Activated naive CD4-positive, alpha-beta T cell treated with Interleukin-2 at 50 U/mL for 16 hours (primary cell): ENCODE results near the gene TSEN54.

ENCODE experiments used
- DNase-seq: peaks from one replicate; pipeline ENCODE4 v3.0.0-alpha.2; 2020

The TSEN54 gene

DNA sequence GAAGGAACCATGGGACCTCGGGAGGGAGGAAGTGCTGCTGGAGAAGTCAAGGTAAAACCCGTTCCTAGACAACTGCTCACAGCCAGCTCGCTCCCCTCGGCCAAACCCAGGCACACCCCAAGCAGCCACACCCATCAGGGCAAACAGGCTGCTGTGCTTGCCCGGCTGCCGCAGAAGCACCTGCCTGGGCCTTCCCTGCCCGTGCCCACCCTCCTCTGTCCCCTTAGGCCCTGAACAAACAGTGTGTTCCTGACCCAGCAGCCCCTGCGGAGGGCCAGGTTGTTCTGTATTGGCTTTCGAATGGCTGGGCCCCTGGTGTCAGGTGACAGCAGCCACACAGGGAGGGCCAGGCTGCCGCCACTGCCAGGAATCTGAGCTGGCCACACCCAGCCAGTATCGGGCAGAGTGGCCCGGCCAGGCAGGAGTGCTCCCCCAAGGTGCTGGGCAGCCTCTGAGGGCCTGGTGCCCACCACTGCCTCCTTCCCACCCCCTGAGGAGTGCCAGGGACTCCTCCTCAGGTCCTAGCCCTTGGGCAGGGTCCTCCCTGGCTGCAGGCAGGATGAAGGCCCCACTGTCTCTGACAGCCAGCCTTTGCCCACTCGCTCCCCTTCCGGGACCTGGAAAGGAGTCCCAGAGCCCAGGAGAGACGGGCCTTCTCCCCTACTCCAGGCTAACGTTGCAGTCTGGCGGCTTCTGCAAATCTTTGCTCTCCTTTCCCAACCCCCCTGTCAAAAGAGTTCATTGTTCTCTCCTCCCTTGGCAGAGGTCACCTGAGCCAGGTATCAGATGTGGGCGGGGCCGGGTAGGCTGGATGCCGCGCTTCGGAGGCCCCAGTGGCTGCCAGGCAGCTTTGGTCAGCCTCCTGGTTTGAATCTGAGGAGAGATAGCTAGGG is 33.2 kb downstream of the TSEN54 start:
- no peak for DNase-seq

DNA sequence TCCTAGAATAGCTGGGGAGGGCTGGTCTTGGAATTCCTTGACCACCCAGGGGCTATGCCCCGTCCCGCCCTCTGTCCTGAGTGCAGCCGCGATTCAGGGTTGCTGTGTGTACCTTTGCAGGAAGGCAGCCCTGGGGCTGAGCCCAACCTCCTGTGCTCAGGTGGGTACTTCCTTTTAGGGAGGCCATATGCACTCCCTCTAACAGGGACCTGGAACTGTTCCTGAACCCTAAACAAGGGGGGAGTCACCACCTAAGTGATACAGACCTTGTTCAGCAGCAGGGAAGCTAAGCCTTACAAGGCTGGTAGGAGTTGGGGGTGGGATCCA is 33.8 kb downstream of the TSEN54 start:
- DNase-seq = no peak

DNA sequence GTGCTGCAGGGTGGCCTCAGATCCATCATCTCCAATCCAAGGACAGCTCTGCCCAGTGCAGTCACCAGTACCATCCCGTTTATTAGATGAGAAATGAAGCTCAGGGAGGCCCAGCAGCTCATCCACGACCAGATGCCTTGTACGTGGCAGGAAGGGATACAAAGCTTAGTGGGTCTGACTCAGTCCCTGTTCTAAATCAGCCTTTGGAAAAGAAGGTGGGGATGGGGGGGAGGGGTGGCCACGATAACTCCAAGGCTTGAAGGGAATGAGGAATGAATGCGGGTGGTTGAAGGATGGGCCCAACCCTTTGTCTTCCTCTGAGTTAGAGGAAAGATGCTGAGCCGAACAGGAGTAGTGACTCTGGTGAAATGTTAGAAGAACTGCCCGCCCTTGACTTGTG is 34.9 kb downstream of the TSEN54 start:
- DNase-seq = no peak

DNA sequence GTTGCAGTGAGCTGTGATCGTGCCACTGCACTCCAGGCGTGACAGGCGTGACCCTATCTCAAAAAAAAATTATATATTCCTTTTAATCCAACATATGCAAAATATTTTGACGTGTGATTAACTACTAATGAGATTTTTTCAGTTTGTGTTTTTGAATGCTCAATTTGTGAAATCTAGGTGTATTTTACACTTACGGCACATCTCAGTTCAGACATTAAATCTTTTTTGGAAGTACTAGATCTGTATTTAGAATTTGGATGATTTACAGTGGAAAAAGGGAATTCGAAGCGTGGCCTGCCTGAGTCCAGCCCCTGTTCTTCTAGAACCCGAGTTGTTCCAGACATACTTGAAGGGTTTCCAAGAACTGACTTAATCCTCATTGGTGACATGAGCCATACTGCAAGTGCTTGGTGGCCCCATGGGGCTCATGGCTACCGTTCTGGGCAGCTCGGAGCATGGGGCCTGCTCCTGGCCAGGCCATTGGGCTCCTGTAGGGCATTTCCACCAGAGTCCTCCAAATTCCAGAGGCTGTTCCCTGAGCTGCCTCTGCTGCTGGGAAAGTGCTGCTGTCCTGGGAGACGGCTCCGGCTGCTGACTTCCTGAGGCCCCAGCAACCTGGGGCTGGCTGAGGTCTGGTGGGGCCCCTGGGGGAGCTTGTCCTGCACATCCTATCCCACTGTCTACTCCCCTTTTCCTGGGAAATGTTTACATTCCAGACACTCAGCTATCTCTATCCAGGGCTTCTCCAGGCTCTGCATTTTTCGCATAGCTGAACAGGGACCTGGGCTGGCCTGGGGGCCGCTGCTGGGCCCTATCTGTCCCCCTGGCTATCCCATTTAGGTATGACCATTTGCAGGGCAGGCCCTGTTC is 36.3 kb downstream of the TSEN54 start:
- no peak for DNase-seq

DNA sequence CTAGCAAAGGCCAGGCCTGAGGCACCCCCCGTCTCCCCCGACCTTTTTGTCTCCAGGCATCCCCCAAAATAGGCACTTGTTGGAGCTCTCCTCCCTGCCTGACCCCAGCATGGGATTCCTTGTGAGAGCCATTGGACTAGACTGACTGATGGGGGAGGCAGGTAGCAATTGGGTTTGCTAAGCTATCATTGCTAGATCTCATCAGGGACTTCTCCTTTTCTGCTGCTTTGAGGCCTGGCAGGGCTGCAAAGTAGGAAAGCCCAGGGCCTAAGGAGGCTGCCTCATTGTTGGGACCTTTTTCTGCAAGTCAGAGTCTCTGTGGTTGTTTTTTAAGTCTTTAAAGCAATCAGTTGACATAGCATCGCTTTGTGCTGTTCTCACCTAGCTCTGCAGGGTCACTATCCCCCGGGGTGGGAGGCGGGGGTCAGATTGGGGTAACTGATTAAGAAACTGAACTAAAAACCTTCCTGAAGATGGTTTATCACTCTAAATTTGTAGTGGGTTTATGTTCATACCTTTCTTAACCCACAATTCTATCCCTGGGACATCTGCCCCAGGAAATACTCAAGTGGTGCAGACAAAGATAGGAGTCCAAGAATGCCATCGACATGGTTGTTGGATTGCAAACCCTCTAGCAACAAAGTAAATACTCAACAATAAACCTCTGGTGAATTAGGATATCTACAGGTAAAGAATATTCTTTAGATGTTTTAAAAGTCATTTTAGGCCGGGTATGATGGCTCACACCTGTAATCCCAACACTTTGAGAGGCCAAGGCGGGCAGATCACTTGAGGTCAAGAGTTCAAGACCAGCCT is 37.2 kb downstream of the TSEN54 start:
- DNase-seq = no peak

DNA sequence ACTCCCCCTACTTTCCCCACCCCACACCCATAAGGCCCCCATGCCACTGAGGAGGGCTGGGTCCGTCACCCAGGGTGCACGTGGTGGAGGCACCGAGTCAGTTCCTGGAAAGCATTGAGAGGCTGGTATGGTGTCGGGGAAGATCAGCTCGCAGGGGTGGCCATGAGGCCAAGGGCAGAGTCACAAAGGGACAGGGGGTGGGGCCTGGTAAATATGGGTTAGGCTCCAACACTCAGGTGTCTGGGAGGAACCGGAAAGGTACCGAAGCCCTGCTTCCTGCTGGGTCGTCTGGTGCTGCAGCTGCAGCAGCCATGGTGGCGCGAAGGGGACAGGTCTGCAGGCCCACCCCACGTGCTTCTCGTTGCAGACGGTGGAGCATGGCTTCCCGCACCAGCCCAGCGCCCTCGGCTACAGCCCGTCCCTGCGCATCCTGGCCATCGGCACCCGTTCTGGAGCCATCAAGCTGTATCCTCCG is 39.4 kb downstream of the TSEN54 start:
- DNase-seq = no peak

DNA sequence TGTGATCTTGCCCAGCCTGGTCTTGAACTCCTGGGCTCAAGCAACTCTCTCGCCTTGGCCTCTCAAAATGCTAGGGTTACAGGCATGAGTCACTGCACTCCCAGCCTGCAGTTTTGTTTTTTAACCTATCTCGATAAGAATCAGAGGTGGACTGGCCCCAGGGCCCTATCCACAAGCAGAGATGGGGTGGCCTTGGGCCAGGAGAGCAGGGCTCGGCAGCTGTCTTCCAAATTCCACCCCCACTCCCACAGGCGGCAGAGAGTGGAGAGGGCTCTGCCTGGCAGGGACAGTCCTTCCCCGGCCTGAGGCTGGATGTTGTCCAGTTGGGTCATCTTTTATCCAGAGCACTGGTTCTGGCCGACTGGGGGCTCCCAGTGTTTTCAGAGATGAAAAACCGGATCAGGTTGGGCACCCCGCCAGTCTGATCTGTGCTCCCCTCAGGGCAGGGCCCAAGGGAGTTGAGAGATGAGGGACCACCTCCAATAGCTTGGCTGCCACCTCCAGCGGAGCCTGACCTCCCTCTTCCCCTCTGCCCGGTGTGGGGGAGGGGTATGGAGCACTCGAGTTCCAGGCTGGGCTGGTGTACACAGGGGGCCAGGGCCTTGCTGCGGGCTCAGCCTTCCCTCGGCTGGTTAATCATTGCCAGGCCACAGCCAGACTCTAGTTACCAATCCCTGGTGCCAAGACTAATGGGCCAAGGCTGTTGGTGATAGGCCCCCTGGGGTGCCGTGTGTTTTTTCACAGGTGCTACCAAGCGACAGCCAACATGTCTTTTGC is 40.9 kb downstream of the TSEN54 start:
- no peak for DNase-seq

DNA sequence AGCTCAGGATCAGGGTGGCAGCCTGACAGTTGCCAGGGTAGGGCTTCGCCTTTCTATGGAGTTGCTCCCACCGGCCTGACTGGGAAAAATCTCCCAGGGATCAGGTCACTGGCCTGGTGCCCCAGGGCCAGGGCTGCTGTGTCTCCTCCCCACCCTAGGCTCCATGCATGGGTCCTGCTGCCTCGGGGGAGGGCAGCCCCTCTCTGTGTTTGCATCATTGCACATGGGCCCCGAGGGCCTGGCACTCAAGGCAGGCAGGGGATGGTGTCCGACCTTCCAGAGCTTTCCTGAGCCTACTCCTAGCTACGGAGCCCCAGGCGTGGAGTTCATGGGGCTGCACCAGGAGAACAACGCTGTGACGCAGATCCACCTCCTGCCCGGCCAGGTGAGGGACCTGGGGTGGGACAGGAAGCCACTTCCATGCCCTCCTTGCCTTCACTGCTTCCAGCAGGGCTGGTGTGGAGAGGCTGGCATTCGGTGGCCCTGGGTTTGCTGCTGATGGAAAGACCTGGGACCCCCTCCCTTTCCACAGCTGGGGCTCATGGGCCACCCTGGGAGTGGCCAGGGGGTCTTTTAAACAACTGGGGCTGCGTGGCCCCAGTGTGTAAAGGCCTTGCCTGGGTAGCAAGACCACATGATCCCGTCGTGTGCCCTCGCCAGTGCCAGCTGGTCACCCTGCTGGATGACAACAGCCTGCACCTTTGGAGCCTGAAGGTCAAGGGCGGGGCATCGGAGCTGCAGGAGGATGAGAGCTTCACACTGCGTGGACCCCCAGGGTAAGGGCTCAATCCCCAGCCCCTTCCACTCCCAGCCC is 41.7 kb downstream of the TSEN54 start:
- no peak for DNase-seq

DNA sequence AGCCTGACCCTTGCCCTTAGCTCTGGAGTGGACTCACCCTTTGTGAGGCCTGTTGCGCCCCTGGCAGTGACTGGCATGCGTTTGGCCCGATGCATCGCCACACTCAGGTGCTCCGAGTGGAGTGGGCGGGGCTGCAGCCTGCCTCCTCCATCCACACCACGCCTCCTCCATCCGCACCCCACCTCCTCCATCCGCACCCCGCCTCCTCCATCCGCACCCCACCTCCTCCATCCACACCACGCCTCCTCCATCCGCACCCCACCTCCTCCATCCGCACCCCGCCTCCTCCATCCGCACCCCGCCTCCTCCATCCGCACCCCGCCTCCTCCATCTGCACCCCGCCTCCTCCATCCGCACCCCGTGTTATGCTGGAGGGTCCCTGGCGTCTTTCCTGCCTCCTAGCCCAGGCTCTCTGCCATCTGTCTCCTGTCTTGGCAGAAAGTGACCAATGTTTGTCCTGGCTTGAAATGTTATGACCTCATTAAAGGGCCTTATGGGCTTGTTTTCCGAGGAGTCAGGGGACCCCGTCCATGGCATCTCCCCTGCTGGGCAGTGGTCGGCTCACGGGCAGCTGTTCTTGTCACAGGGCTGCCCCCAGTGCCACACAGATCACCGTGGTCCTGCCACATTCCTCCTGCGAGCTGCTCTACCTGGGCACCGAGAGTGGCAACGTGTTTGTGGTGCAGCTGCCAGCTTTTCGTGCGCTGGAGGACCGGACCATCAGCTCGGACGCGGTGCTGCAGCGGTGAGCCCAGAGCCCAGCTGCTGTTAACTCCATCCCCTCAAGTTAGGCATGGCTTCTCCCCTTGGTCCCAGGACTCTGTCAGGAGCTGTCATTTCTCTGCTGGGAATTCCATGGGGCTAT is 42.6 kb downstream of the TSEN54 start:
- DNase-seq = no peak

DNA sequence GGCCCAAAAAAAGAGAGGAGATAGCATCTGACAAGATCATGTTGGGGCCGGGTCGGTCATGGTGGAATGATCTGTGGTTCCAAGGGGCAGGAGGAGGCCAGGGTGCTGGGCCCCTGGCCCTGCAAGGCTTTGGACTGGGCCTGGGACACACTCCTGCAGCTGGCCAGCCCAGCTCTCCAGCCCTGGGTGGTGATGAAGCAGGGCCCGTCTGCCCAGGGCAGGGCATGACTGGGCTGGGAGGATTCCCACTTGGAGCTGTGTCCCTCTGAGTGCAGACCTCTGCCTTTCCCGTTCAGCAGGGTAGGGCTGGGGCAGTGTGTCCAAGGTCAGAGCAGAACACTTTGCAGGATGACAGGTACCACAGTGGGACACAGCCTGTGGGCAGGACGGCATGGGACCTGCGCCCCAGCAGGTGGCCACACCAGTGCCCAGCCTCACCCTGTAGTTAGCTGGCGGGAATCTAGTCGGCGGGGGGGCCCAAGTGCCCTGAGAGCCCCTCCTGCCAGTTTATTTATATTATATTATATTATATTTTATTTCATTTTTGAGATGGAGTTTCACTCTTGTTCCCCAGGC is 43.7 kb downstream of the TSEN54 start:
- DNase-seq = no peak

DNA sequence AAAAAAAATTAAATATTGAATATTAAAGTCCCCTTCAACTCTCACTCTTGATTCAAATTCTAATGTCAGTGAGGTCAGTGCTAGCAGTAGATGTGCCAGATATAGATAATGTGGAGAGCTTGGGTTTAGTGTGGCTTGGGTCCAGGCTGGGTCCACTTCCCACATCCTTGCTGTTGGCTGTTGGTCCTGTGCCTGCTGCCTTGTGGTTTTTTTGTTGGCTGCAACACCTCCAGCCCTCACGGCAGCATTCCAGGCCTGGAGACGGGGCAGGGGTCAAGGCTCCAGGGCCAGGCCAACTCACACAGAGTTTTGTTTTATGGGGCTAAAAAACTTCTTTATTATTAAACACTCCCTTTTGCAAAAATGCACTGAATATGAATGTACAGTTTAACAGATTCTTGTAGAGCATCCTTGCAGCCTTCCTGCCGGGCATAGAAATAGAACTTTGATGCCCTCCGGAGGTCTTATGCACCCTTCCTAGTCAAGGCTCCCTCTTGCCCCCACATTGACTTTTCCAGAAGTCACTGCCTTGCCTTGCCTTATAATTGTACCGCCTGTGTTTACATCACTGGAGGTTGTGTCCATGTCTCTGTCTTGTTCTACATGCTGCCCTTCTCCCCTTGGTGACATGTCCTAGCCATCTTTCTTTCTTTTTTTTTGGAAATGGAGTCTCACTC is 45.7 kb downstream of the TSEN54 start:
- DNase-seq = no peak

DNA sequence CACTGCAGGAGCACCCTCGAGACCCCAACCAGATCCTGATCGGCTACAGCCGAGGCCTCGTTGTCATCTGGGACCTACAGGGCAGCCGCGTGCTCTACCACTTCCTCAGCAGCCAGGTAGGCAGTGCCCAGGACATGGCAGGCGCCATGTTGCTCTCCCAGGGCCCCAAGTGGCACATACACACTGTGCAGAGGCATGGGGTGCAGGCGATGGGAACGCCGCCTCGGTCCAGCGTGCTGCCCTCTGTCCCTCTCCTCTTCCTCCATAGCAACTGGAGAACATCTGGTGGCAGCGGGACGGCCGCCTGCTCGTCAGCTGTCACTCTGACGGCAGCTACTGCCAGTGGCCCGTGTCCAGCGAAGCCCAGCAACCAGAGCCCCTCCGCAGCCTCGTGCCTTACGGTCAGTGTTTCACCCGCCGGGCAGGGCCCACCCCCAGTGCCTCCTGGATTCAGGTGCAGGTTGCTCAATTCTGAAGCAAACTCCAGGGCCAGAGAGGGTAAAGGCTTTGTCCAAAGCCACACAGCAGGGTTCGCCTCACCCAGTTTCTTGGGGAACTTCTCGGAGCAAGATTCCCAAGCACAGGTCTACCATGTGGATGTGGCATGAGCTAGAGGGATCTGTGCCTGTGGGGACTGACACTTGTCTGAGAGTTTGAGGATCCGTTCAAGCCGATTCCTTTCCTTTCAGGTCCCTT is 46.9 kb downstream of the TSEN54 start:
- DNase-seq = no peak

DNA sequence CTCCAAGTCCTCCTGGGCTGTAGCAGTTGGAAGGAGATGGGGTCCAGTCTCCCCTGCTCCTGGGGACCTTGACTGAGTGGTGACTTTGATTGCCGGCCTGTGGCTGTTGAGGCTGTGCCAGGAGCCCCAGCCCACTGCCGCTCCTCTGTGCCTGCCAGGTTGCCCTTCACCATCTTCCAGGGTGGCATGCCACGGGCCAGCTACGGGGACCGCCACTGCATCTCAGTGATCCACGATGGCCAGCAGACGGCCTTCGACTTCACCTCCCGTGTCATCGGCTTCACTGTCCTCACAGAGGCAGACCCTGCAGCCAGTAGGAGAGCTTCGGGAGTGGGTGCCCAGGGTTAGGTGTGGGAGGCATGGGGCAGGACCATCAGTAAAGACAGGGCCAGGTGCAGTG is 47.9 kb downstream of the TSEN54 start:
- no peak for DNase-seq

DNA sequence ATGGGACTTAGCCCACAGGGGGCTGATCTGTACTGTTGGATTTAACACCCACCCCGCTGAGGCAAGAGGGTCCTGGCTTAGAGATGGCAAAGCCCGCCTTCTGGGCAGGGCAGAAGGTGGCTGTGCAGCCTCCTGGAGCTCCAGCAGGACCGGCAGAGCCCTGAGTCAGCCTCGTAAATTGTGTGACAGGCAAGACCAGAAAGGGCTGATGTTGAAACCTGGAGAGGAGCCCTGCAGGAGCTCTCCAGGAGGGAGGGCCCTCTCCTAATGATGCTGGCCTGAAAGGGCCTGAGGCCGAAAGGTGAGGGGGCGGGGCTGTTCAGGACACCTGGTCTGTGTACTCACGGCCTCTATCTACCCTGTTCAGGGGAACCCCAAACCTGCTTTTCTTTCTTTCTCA is 48.7 kb downstream of the TSEN54 start:
- no peak for DNase-seq

DNA sequence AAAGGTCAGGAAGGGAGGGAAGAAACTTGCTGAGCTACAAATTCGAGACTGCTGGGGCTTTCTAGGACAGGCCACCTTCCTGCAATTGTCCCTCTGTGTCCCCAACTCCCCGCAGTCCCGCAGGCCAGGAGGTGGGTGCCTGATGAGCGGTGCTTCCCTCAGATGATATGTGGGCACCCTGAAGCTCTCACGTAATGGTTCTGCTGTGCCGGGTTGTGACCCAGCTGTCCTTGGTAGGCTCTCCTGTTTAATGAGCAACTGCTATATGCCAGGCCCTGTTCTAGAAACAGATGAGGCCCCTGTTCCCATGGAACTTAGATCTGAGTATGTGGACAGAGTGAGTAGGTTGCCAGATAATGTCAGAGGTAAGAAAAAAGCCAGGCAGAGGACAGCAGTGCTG is 49.3 kb downstream of the TSEN54 start:
- DNase-seq = no peak

DNA sequence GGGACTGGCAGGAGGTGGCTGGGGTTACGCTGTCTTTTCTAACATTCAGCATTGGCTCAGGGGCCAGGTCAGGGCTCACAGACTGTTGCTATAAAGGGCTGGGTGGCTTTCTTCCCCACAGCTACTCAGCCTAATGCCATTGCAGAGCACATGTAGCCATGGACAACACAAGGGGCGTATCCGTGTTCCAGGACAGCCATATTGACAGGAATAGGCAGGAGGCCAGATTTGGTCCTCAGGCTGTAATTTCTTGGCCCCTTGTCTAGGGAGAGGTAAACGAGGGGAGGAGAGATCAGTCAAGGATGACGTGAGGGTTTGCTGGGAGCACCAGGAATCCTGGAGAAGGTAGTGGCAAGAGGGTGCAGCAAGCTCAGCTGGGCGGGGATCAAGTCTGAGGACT is 50.1 kb downstream of the TSEN54 start:
- no peak for DNase-seq

DNA sequence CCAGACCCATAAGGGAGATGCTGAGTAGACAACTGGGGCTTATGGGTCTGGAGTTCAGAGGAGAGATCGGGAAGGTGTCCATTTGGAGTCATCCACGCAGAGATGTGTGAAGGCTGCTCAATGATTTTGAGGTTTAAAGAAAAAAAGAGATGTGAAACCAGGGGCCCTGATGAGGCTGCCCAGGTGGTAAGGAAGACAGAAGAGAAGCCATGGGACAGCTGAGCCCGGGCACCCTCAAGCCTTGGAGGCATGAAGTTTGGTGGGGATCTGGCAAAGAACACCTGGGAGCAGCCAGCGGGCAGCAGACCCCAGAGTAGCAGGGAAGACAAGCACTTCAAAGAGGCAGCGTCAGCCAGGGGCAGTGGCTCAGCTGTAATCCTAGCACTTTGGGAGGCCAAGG is 50.5 kb downstream of the TSEN54 start:
- DNase-seq = no peak

DNA sequence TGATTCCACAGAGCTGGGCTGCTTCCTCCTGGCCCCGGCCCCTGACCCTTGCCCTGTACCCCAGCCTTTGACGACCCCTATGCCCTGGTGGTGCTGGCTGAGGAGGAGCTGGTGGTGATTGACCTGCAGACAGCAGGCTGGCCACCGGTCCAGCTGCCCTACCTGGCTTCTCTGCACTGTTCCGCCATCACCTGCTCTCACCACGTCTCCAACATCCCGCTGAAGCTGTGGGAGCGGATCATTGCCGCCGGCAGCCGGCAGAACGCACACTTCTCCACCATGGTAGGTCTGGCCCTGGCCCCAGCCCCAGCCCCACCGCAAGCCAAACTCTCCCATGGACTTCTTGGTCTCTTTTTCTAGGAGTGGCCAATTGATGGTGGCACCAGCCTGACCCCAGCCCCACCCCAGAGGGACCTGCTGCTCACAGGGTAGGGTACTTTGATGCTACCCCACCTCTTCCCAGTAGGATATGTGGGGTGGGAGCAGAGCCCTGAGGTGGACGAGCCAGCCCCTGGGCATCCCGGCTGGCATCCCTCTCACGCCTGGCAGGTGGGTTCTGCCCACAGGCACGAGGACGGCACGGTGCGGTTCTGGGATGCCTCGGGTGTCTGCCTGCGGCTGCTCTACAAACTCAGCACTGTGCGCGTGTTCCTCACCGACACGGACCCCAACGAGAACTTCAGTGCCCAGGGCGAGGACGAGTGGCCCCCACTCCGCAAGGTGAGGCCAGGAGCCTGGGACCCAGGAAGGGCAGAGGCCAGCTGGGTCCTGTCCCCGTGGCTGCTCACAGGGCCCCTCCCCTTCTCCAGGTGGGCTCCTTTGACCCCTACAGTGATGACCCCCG is 52.3 kb downstream of the TSEN54 start:
- DNase-seq = no peak
